Body of pancreas (tissue), 4 donors: ENCODE results near the gene ZBTB8A.

Experiments used
- POLR2A ChIP-seq, 3 donors: fragments of 450-650 bp; IDR thresholded peaks; one replicate each; pipeline ENCODE4 v1.6.1; 2016; ENCODE audit warnings: antibody characterized with exemption in 3 of 3, mild to moderate bottlenecking in 2 of 3
- TF ChIP-seq, protein P1 (sequence below), 7 experiments: fragments of 450-650 bp in 4 of 7; fragments of 200-600 bp in 3 of 7; sonication (generic) in 3 of 7; IDR thresholded peaks; one replicate each; pipeline ENCODE4 v1.5.1; 2016 to 2019; ENCODE audit warnings: antibody characterized with exemption in 7 of 7

DNA sequence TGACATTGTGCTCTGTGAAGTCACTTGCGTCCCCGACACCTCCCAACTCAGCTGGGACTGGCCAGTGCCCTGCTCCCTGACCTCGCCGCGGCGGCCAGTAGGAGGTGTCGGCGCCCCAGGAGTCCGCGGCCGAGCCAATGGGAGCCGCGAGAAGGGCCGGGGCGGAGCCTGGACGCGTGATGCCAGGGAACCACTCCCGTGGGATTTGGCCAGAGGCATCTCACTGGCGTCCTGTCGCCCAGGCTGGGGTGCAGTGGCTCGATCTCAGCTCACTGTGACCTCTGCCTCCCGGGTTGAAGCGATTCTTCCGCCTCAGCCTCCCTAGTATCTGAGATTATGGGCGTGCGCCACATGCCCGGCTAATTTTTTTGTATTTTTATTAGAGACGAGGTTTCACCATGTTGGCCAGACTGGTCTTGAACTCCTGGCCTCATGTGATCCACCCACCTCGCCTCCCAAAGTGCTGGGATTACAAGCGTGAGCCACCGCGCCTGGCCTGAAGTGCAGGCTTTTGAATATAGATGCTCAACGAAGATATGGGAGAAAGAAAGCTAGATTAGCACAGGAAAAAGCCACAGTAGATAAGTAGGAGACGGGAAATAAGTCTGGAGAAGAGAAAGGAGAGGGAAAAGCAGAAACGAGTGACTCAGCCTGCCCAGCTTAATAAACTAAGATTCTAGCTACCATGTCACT lies 73.1 kb downstream of the ZBTB8A start:
- TF ChIP-seq, protein P1, sequence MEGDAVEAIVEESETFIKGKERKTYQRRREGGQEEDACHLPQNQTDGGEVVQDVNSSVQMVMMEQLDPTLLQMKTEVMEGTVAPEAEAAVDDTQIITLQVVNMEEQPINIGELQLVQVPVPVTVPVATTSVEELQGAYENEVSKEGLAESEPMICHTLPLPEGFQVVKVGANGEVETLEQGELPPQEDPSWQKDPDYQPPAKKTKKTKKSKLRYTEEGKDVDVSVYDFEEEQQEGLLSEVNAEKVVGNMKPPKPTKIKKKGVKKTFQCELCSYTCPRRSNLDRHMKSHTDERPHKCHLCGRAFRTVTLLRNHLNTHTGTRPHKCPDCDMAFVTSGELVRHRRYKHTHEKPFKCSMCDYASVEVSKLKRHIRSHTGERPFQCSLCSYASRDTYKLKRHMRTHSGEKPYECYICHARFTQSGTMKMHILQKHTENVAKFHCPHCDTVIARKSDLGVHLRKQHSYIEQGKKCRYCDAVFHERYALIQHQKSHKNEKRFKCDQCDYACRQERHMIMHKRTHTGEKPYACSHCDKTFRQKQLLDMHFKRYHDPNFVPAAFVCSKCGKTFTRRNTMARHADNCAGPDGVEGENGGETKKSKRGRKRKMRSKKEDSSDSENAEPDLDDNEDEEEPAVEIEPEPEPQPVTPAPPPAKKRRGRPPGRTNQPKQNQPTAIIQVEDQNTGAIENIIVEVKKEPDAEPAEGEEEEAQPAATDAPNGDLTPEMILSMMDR (IDR thresholded peaks at IDR 0.05): peak in 5 of 7 experiments; percentile 44 to 61 (median 45)
- peak; percentile 45 to 70 (median 68) for TF ChIP-seq POLR2A (IDR thresholded peaks at IDR 0.05)
